ENCODE measurements around the gene SCD5. TPM values are rescaled to one million over a fixed set of nuclear protein-coding genes. Genes with fewer than 3 reads are reported as not detected.

Gene SCD5
- total RNA-seq, 1 donor from 2014 or later, result 36.9 TPM

DNA sequence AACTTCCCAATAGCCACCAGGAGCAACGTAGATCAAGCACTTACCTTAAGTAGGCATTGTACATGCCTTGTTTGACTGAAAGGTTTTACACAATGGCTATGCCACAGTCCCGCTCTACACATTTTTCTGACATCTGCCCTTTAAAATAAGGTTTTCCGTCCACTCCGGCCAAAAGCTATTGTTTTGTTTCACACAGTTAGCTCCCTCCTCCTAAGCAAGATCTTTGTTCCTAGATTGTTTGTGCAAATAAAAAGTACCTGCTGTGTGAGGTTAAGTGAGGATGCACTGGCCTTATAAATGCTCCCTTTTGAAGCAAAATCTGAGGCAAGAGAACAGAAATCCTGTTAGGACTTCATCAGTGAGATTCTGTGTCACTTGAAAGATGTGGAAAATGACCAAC lies 11.8 kb downstream of the SCD5 start:
- H3K9ac ChIP-seq, result no peak overlapping the region
- H3K27me3 Mint-ChIP-seq (ENCODE audit: insufficient read depth, low read depth), result no peaks in the 10 kb centered on the region
- DNase-seq (ENCODE audit: low spot score), result peak; percentile 50
- no peak overlapping the region for H3K27ac Mint-ChIP-seq
- H3K4me3 Mint-ChIP-seq, result peak overlapping the region; percentile 1
- peaks cover 56% of the 10 kb centered on the region for H3K4me1 ChIP-seq
- H3K36me3 Mint-ChIP-seq, result peaks cover 3% of the 10 kb centered on the region
- H3K4me1 Mint-ChIP-seq, result peaks cover 77% of the 10 kb centered on the region
- TF ChIP-seq, protein P1, sequence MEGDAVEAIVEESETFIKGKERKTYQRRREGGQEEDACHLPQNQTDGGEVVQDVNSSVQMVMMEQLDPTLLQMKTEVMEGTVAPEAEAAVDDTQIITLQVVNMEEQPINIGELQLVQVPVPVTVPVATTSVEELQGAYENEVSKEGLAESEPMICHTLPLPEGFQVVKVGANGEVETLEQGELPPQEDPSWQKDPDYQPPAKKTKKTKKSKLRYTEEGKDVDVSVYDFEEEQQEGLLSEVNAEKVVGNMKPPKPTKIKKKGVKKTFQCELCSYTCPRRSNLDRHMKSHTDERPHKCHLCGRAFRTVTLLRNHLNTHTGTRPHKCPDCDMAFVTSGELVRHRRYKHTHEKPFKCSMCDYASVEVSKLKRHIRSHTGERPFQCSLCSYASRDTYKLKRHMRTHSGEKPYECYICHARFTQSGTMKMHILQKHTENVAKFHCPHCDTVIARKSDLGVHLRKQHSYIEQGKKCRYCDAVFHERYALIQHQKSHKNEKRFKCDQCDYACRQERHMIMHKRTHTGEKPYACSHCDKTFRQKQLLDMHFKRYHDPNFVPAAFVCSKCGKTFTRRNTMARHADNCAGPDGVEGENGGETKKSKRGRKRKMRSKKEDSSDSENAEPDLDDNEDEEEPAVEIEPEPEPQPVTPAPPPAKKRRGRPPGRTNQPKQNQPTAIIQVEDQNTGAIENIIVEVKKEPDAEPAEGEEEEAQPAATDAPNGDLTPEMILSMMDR (IDR thresholded peaks at IDR 0.05), result no peak
- TF ChIP-seq EZH2phosphoT487 (IDR thresholded peaks at IDR 0.05) (no peak), EZH2 (IDR thresholded peaks at IDR 0.05) (no peak)
- H3K27me3 ChIP-seq, result peaks cover 98% of the 10 kb centered on the region
- H3K4me3 ChIP-seq, result peak overlapping the region; percentile 17
- H3K4me2 ChIP-seq, result peak overlapping the region; percentile 65
- peaks cover 1% of the 10 kb centered on the region for H3K79me2 ChIP-seq (ENCODE audit: low read depth)
- H3F3A ChIP-seq (ENCODE audit: low read depth), result peaks cover 36% of the 10 kb centered on the region
- H3K9me3 Mint-ChIP-seq, result no peaks in the 10 kb centered on the region
- H3K36me3 ChIP-seq, result no peaks in the 10 kb centered on the region
- H3K9me3 ChIP-seq (ENCODE audit: low read depth), result no peaks in the 10 kb centered on the region
- no peak overlapping the region for H3K27ac ChIP-seq
- peaks cover 93% of the 10 kb centered on the region for H4K20me1 ChIP-seq (ENCODE audit: low read depth)
- H2AFZ ChIP-seq (replicated peaks), result no peak overlapping the region

DNA sequence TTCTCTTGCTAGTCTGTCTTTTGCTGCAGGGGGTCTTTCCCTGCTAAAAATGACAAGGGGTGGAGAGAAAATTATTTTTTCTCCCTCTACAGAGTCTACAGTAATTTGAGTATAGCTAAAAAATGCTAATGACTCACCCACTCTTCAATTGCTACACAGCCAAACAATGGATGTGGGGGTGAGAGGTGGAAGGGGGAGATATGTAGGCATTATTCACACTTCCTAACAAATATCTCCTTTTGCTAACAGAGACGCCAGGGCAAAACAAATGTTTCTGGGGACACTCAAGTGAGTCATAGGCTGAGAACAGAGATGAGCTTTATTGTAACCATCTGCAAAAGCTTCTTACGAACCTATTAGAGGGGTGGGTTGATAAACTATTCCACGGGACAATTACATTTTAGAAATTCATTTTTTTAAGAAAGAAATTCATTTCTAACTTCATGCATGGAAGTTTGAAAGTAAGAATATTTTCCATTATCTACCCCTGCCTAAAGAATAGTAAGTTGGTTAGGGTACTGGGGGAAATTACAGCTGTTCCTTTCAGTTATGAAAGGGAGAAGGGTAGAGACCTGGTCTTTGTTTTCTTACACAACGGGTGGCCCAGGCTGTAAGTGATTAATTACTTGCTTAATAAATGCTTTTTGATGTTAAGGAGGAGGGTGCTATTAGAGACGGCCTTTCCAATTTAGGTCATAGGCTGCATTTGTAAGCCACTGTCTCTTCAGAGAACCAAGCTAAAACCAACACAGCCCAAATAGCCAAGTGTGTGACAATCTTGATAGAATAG lies 12.8 kb downstream of the SCD5 start:
- H3K36me3 Mint-ChIP-seq, result peaks cover 3% of the 10 kb centered on the region
- Histone ChIP-seq H3K36me3 (no peaks in the 10 kb centered on the region), H2AFZ (replicated peaks) (no peak overlapping the region), H3K27ac (no peak overlapping the region), H3K9me3 (ENCODE audit: low read depth) (no peaks in the 10 kb centered on the region), H3K79me2 (ENCODE audit: low read depth) (no peaks in the 10 kb centered on the region), H4K20me1 (ENCODE audit: low read depth) (peaks cover 93% of the 10 kb centered on the region), H3F3A (ENCODE audit: low read depth) (peaks cover 46% of the 10 kb centered on the region), H3K4me2 (peak overlapping the region; percentile 65), H3K9ac (no peak overlapping the region), H3K27me3 (peaks cover 88% of the 10 kb centered on the region), H3K4me3 (peak overlapping the region; percentile 31), H3K4me1 (peaks cover 54% of the 10 kb centered on the region)
- peak overlapping the region; percentile 87 for H3K27ac Mint-ChIP-seq
- TF ChIP-seq, protein P1 (IDR thresholded peaks at IDR 0.05), result no peak
- TF ChIP-seq EZH2 (IDR thresholded peaks at IDR 0.05) (no peak), EZH2phosphoT487 (IDR thresholded peaks at IDR 0.05) (no peak)
- peak overlapping the region; percentile 80 for H3K4me3 Mint-ChIP-seq
- peak; percentile 47 for DNase-seq (ENCODE audit: low spot score)
- no peaks in the 10 kb centered on the region for H3K9me3 Mint-ChIP-seq
- H3K4me1 Mint-ChIP-seq, result peaks cover 69% of the 10 kb centered on the region
- no peaks in the 10 kb centered on the region for H3K27me3 Mint-ChIP-seq (ENCODE audit: insufficient read depth, low read depth)

- no peaks in the 10 kb centered on the region for H3K27me3 Mint-ChIP-seq (ENCODE audit: insufficient read depth, low read depth)
- no peak for DNase-seq (ENCODE audit: low spot score)
- Histone ChIP-seq H3K4me1 (peaks cover 55% of the 10 kb centered on the region), H3K36me3 (no peaks in the 10 kb centered on the region), H3K4me3 (peak overlapping the region; percentile 31), H3K9ac (no peak overlapping the region), H4K20me1 (ENCODE audit: low read depth) (peaks cover 93% of the 10 kb centered on the region), H2AFZ (replicated peaks) (no peak overlapping the region), H3K4me2 (peak overlapping the region; percentile 65), H3K79me2 (ENCODE audit: low read depth) (no peaks in the 10 kb centered on the region), H3K27me3 (peaks cover 79% of the 10 kb centered on the region), H3K9me3 (ENCODE audit: low read depth) (no peaks in the 10 kb centered on the region), H3F3A (ENCODE audit: low read depth) (peaks cover 55% of the 10 kb centered on the region), H3K27ac (no peak overlapping the region)
- H3K4me1 Mint-ChIP-seq, result peaks cover 67% of the 10 kb centered on the region
- no peak for TF ChIP-seq EZH2 (IDR thresholded peaks at IDR 0.05)
- TF ChIP-seq, protein P1 (IDR thresholded peaks at IDR 0.05), result no peak
- TF ChIP-seq EZH2phosphoT487 (IDR thresholded peaks at IDR 0.05), result no peak
- H3K36me3 Mint-ChIP-seq, result peaks cover 3% of the 10 kb centered on the region
- peak overlapping the region; percentile 80 for H3K4me3 Mint-ChIP-seq
- no peaks in the 10 kb centered on the region for H3K9me3 Mint-ChIP-seq
- H3K27ac Mint-ChIP-seq, result peak overlapping the region; percentile 87
These were observed 13.7 kb downstream of the SCD5 start for GRCh38 chr4:82784681-82785610.
